H1 (cell line): ENCODE results near the gene GLOD4. TPM values are rescaled to one million over a fixed set of nuclear protein-coding genes. Genes with fewer than 3 reads are reported as not detected.

Experiments used
- ATF2 ChIP-seq: IDR thresholded peaks from 2 replicates; pipeline ENCODE4 v1.6.1; 2012; ENCODE audit warnings: low read length, inconsistent platforms
- CHD7 ChIP-seq: fragments of 300-600 bp; sonication (generic); IDR thresholded peaks from 2 replicates; pipeline ENCODE4 v1.7.1; 2012; ENCODE audit warnings: low read length, moderate library complexity, mild to moderate bottlenecking, inconsistent platforms; ENCODE audit not compliant: insufficient replicate concordance
- FOSL1 ChIP-seq: IDR thresholded peaks from 2 replicates; pipeline ENCODE4 v1.6.1; 2011; ENCODE audit warnings: mild to moderate bottlenecking, low read depth, low read length, moderate library complexity; ENCODE audit not compliant: insufficient read depth
- JUN ChIP-seq: IDR thresholded peaks from 2 replicates; pipeline ENCODE4 v1.6.1; 2011; ENCODE audit warnings: low read depth, mild to moderate bottlenecking, improper control_type of control experiment, low read length
- KDM1A ChIP-seq: fragments of 200-600, 300-600 bp; sonication (generic); IDR thresholded peaks from 2 replicates; pipeline ENCODE4 v1.7.1; 2016; ENCODE audit warnings: mild to moderate bottlenecking, low read length, borderline replicate concordance
- KDM4A ChIP-seq: IDR thresholded peaks from one replicate; pipeline ENCODE4 v1.7.1; 2012; ENCODE audit warnings: low read depth, mild to moderate bottlenecking, moderate library complexity, low read length, inconsistent platforms; ENCODE audit not compliant: severe bottlenecking
- MAX ChIP-seq: IDR thresholded peaks from 2 replicates; pipeline ENCODE4 v1.6.1; 2012; ENCODE audit warnings: inconsistent platforms
- NRF1 ChIP-seq: IDR thresholded peaks from 2 replicates; pipeline ENCODE4 v1.6.1; 2011; ENCODE audit warnings: mild to moderate bottlenecking, low read depth, low read length, improper control_type of control experiment
- POLR2A ChIP-seq, 2 experiments: IDR thresholded peaks; 1 replicate in 1 of 2; 2 replicates in 1 of 2; pipeline ENCODE4 v1.6.1; 2011; ENCODE audit warnings: low read depth in 2 of 2, low read length in 2 of 2, mild to moderate bottlenecking in 2 of 2; ENCODE audit errors: control extremely low read depth in 1 of 2
- SIRT6 ChIP-seq: IDR thresholded peaks from one replicate; pipeline ENCODE4 v1.7.1; 2012; ENCODE audit warnings: low read length, inconsistent platforms
- SP4 ChIP-seq: IDR thresholded peaks from 2 replicates; pipeline ENCODE4 v1.6.1; 2012; ENCODE audit warnings: low read length, inconsistent platforms
- polyA plus RNA-seq, 7 experiments: library from polyadenylated mRNA; depleted of rRNA in 3 of 7; stranded (reverse) in 5 of 7; unstranded in 2 of 7; fragments of >200 nt in 5 of 7; fragments of 200-250 nt in 2 of 7; gene quantifications; 1 replicate in 5 of 7; 2 replicates in 1 of 7; 4 replicates in 1 of 7; pipeline versions ENCODE4 v1.2.1 to v1.2.3, GENCODE V29; 2011 to 2013; ENCODE audit warnings: missing spikeins in 2 of 7, mixed read lengths in 2 of 7
- total RNA-seq: library from RNA; stranded (reverse); fragmentation: NEBNext Ultra II Directional; extraction: Animal tissue kit (Norgen Biotek cat#: 25700); gene quantifications from 2 replicates; pipeline ENCODE4 v1.2.1, GENCODE V29; 2021

Gene GLOD4
- total and polyA plus RNA-seq, 2 of the 8 experiments (the other 6 are each of a cell fraction or from before 2014, with no cell fraction given): 36.8 to 81.3 TPM

GRCh38 chr17:825216-825615 is 43.1 kb upstream of the GLOD4 start (continued):
- TF ChIP-seq CHD7 (no peak), NRF1 (no peak), MAX (no peak), SIRT6 (no peak), JUN (no peak), POLR2A (IDR thresholded peaks at IDR 0.05; ENCODE audit: control extremely low read depth in 1 of 2, low read depth in 2 of 2, low read length in 2 of 2) (no peak), SP4 (no peak), KDM4A (no peak), KDM1A (no peak), FOSL1 (no peak), ATF2 (no peak)
